GM12872 (cell line): ENCODE measurements around the gene IRF2.

ENCODE experiments used
- TF ChIP-seq, protein P1 (sequence below): IDR thresholded peaks from 3 replicates; pipeline ENCODE4 v1.5.1; 2011; ENCODE audit warnings: low read depth, mild to moderate bottlenecking, low read length, moderate library complexity; ENCODE audit not compliant: insufficient read depth

The IRF2 gene

DNA sequence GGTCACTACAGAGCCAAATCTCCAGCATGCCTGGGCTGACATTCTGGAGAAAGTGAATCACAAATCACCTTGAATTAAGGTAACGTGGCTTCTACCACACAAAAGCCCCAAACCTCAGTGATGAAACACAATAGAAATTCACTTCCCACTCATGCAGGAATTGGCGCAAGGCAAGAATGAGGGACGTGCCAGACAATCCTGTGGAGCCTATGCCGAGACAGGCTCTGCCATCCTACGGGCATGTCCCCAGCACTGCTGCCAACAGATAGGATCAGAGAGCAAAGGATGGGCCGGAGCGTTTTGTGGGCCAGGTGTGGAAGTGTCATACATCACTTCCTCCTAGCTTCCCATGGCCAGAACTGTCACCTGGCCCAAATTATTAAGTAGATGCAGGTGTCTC is 118.0 kb downstream of the IRF2 start:
- TF ChIP-seq, protein P1, sequence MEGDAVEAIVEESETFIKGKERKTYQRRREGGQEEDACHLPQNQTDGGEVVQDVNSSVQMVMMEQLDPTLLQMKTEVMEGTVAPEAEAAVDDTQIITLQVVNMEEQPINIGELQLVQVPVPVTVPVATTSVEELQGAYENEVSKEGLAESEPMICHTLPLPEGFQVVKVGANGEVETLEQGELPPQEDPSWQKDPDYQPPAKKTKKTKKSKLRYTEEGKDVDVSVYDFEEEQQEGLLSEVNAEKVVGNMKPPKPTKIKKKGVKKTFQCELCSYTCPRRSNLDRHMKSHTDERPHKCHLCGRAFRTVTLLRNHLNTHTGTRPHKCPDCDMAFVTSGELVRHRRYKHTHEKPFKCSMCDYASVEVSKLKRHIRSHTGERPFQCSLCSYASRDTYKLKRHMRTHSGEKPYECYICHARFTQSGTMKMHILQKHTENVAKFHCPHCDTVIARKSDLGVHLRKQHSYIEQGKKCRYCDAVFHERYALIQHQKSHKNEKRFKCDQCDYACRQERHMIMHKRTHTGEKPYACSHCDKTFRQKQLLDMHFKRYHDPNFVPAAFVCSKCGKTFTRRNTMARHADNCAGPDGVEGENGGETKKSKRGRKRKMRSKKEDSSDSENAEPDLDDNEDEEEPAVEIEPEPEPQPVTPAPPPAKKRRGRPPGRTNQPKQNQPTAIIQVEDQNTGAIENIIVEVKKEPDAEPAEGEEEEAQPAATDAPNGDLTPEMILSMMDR: no peak

DNA sequence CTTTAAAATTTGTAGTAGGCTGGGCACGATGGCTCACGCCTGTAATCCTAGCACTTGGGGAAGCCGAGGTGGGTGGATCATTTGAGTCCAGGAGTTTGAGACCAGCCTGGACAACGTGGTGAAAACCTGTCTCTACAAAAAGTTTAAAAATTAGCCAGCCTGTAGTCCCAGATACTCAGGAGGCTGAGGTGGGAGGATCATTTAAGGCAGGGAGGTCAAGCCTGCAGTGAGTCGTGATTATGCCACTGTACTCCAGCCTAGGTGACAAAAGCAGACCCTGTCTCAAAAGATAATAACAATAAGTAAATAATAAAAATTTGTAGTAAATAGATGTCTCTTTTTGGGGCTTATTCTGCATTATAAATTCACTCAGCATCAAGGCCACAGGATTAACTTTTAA is 118.5 kb downstream of the IRF2 start:
- TF ChIP-seq, protein P1: no peak

DNA sequence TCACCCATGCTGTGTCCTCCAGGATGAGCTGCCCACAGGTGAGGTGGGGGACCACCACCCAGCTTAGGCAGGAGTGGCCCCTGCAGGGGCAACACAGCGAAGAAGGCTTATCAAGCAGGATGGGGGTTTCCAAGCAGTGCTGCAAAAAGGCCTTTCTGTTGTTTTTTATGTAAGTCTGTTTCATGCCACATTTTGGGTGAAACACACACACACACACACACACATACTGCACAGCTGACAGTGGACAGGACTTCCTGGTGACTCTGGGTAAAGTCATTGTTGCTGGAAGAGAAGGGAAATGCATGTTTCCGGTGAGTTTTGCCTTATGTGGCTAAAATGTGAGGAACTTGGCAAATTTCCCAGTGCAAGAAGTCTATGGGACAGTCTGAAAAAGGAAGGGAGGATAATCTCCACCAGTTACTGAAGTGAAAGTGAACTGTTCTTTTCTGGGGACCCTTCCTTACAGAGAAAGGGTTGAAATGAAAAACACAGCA is 119.2 kb downstream of the IRF2 start:
- TF ChIP-seq, protein P1: no peak

DNA sequence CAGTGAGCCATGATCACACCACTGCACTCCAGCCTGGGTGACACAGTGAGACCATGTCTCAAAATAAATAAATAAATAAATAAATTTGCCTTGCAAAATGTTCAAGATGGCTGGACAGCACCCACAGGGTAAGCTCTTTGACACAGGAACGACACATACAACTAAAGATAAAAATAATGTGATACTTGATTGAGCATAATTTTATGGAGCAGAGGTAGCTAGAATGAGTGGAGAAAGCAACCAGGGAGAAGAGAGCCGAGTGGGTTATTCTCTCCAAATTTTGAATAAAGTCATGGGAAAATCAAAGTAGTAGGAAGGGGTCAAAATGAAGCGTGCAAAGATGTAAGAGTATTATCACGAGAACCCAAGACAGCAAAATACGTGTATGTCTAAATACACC is 121.5 kb downstream of the IRF2 start:
- TF ChIP-seq, protein P1: no peak

DNA sequence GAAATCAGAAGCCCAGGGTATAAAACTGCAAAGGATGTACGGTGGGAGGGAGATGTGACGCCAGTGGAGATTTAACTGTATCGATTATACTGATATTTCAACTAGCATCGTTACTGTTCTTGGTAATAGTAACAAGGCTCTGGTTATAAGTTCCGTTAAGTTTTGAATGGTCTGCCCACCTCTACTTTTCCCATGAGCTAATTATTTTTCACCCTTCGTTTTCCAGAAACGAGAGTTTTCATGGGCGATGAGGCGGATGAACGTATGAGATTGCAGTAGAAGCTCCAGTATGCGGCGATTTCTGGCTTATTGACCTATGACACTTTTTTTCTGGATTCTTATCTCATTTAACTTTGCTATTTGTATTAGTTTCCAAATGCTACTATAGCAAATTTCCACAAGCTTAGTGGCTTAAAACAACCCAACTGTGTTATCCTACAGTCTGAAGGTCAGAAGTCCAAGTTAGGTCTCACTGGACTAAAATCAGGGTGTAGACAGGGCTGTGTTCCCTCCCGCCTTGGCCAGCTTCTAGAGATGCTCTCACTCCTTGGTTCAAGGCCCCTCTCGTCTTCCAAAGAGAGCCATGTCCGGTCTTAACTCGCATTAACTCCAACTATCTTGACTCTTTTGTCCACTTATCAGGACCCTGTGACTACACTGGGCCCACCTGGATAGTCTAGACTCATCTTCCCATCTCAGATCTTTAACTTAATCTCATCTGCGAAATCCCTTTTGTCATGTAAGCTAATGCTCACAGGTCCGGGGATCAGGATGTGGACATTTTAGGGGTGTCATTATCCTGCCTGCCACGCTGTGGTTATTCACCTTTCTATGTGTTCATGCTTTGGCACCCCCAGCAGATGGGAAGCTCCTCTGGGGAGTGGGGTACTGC is 122.5 kb downstream of the IRF2 start:
- TF ChIP-seq, protein P1: no peak

DNA sequence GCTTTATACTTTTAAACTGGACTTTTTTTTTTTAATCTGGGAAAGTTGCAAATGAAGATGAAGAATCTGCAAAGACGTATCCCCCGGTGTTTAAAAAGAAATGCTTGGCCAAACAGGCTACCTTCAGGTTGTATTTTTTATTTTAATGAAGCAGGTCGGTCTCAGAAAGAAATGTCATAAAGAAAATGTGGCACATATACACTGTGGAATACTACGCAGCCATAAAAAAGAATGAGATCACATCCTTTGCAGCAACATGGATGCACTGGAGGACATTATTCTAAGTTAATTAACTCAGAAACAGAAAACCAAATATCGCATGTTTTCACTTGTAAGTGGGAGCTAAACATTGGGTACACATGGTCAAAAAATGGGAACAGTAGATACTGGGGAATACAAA is 123.4 kb downstream of the IRF2 start:
- TF ChIP-seq, protein P1: no peak

DNA sequence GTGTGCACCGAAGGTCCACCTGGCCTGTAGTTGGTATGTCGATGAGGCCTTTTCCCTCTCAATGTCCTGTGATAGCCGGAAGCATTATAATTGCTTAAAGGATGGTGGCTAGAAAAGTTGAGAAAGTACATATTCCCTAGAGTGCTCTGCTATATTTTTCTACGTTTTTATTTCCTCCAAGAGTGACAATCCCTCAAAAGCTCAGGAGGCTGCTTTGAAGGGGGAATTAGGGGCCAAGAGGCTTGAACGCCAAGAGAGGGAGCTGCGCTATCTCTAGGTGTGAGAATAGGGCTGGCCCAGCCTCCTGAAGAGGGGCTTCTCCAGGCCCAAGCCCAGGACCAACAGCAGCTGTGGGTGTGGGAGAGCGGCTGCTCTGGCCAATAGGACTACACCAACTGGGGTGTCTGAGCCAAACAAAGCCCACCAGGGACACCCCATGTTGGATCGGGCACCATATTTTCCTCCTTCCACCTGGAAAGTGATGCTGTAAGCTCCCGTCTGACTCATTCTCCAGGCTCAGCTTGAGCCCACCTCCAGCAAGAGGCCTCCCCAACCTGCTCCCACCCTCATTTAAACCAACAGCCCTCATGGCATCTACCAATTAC is 124.0 kb downstream of the IRF2 start:
- TF ChIP-seq, protein P1: no peak
